ENCODE data around the gene ECHS1.

The ECHS1 gene

DNA sequence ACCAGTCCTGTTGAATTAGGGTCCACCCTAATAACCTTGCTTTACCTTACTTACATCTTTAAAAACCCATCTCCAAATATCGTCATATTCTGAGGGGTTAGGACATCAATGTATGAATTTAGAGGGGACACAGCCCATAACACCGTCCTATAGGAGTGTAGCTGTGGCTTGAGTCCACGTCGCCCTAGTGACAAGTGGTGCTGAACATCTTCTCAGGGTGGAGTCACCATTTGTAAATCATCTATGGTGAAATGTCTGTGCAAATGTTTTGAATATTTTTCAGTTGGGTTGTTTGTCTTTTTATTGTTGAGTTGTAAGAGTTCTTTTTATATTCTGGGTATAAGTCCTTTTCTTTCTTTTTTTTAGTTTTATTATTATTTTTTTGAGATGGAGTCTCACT, 31.2 kb downstream of the ECHS1 start:
- no peak for DNase-seq (ENCODE audit: low read depth in 2 of 2)

GRCh38 chr10:133339708-133340380, 33.3 kb downstream of the ECHS1 start:
- no peak for DNase-seq (ENCODE audit: low read depth in 2 of 2)

DNA sequence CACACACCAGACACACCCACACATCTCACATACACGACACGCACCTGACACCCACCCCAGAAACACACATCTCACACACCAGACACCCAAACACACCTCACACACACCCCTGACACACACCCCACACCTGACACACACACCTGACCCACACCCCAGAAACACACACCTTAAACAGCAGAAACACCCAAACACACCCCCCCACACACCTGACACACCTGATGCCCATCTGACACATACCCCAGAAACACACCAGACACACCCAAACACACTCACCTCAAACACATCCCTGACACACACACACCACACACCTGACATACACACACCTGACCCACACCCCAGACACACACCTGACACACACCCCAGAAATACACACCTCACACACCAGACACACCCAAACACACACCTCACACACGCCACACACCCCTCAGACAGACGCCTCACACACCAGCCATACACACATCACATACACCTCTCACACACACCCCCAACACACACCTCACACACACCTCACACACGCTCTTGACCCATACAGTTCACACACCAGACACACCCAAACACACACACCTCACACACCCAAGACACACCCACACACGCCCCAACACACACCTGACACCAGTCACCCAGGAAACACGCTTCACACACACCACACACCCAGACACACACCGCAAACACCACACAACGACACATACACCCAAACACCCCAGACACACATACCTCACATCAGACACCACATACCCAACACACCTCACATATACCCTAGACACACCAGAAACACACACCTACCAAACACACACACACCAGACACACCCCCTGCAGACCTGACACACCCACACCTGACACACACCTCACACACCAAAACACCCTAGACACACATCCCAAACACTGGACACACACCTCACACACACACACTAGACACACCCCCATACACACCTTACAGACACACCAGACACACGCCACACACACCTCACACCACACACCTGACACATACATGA, 34.8 kb downstream of the ECHS1 start:
- no peak for DNase-seq (ENCODE audit: low read depth in 2 of 2)

DNA sequence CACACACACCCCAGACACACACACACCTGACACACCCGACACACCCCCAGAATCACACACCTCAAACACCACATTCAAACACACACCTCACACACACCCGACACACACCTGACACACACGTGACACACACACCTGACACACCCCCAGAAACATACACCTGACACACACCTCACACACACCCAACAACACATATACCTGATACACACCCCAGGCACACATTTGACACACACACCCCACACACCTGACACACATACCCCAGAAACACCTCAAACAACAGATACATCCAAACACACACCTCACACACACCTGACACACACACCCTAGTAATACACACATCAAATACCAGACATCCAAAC, 35.8 kb downstream of the ECHS1 start:
- no peak for DNase-seq (ENCODE audit: low read depth in 2 of 2)

GRCh38 chr10:133336577-133337369, 36.4 kb downstream of the ECHS1 start, which contains the start of gene CALY:
Gene CALY, minus strand, starts transcription at chr10:133336896. Its CDS starts 7,907 bp downstream, at chr10:133328989.
- no peak for DNase-seq (ENCODE audit: low read depth in 2 of 2)

DNA sequence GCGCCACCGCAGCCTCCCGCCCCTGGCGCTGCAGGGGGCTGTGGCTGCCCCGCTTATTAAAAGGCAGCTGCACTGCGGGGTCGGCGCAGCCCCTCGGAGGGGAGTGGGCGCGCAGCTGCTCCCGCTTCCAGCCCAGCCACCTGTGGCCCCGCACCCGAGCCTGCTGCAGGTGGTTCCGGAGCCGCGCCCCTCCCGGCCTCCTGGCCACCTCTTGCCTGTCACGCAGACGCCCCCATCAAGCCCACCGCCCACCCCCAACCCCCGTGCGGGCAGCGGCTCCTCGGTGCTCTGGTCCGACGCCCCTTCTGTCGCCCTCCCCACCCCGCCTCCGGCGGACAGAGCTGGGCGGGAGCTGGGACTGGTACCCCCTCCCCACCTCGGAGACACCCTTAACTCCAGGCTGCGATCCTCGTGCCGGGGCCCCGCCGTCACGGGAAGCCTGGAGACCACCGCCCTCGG, 37.0 kb downstream of the ECHS1 start:
- no peak for DNase-seq (ENCODE audit: low read depth in 2 of 2)

DNA sequence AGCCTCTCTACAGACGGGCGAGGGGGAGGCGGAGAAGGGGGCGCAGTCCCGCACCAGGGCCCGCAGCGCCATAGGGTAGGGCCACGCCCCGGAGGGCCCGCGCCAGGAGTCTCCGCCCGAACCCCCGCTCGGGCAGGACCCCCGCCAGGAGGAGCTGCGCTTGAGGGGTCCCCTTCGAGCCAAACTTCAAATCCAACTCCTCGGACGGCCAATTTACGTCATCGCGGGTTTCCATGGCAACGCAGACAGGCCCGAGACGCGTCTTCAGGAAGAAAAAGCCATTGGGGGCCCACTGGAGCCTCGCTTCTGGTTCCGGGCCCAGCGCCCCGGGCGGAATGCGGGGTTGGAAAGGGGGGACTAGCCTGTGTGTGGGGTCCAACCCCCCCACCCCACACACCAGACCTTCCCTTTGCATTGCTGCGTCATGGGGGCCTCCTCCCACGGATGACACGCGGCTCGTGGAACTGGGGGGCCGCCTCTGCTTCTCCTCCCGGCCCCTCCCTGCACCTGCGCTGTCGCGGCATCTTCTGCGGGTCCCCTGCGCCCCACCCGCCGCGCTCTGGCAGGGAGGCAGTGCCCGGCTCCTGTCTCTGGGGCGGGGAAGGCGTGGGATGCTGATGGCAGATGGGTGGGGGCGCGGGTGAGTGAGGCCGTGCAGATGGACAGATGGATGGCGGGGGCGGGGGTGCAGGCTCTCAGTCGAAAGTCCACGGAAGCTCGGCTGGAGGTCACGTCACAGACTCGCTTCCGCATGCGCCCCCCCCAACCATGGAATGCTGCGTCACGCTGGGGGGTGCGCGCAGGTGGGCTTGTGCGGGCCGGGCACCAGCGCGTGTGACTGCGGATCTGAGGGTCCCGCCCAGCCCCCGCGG, 37.7 kb downstream of the ECHS1 start:
- no peak for DNase-seq (ENCODE audit: low read depth in 2 of 2)

DNA sequence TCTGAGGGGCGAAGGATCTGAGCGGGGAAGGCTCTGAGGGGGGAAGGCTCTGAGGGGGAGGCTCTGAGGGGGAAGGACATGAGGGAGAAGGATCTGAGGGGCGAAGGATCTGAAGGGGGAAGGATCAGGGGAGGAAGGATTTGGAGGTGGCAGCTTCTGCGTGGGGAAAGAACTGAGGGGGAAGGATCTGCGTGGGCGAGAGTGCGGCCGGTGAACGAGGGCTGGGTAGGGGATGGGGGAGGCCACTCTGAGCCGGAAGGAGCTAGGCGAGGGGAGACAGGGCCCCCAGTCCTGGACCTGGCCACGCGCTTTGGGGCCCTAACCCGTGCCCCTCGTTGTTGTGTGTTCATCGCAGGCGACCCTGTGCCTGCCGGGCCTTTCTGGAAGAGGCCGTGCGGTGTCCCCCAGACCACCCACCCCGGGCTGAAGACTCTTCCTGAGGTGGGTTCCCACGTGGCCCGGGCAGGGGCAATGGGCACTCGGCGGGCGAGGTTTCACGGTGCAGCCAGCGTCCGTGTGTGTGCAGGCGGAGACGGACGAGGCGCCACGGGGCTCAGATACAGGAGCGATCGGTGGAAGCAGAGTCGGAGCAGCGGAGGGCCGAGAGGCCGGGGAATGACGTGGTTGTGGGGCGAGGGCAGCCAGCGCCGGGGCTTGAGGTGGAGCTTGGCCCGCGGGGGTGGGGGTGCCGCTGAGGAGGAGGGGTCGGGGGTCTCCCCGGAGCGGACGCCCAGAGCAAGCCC, 38.5 kb downstream of the ECHS1 start:
- no peak for DNase-seq (ENCODE audit: low read depth in 2 of 2)

DNA sequence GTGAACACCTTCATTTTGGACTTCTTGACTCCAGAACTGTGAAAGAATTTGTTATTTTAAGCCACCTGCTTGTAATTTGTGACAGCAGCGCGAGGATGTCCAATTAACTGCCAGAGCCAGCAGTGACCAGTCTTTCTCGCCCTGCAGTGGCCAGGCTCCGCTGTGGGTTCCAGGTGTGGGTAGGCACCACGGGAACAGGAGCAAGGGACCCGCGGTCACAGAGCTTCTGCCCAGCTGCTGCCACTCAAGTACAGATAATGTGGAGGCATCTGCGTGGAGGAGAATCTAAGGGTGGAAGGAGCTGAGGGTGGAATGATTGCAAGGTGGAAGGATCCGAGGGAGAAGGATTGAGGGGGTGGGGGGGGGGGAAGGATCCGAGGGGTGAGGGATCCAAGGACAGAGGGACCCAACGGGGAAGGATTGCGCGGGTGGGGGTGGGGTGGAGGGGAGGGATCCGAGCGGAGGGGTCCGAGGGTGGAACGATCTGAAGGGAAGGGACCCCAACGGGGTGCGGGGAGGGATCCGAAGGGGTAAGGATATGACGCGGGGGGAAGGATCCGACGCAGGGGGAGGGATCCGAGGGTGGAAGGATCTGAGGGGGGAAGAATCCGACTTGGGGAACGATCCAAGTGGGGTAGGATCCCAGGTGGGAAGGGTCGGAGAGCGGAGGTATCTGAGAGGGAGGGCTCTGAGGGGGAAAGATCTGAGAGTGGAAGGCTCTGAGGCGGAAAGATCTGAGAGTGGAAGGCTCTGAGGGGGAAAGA, 40.0 kb downstream of the ECHS1 start:
- DNase-seq (ENCODE audit: low read depth in 2 of 2) = no peak

DNA sequence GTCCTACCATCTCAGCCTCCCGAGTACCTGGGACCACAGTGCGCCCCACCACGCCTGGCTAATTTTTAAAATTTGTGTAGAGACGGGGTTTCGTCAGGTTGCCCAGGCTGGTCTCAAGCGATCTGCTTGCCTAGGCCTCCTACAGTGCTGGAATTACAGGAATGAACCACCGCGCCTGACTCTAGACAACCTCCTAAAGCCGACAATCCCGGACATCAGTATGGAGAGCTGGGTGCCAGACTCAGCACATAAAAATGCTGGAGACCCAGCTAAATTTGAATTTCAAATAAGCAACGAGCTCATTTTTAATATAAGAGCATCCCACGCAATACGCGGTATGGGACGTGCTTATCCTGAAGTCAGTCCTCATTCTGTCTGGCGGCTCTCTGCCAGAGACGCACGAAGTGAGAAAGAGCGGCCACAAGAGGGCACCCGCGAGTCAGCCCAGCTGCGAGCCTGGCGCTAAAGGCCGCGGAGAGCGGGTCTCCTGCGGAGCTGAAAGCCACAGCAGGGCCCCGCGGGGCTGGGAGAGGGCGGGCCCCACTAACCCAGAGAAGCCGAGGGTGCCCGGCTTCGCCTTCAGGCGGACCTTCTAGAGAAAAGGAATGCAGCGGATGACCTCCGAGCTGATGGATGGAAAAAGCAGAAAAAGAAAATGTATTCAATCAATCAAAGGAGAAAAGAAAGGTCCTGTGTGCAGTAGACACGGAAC, 43.5 kb downstream of the ECHS1 start:
- peak; percentile 52 to 58 for DNase-seq (ENCODE audit: low read depth in 2 of 2)

DNA sequence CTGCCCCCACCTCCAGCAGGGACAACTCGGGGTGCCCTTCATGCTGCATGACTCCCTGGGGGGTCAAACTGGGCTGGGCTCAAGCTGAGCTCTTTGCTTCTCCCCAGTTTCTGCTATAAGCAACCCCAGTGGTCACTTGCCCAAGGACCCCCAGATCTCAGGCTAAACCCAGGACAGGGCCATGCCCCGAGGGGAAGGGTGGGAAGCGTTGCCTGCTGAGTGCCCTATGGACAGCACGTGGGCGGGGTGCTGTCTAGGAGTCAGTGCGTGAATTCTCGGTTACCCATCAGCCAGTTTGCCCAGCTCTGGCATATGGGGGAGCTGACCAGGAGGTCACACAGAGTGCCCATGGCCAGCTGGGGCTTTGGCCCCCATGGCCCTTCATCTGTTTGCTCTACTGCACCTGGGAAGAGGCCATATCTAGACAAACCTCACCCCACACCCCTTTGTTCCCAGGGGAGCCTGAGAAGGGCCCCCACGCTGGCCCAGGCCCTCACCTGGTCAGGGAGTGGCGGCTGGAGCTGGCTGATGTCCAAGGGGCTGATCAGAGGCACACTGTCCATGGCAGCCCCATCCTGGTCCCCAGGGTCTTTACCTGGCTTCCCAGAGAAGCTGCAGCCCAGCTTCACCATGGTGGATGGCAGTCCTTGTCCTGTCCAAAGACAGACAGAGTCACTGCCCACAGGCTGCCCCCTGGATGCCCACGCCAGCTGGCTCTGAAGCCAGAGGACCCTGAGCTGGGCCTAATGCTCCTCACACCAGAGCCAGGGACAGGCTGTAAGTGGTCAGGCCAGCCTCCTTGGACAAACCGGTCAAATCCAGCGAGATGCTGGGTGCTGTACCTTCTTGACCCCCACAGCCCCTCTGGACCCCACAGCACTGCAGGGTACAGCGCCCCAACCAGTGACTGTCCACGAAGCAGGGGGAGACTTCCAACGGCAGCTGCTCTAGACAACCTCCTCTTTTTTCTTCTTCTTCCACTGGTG, 44.5 kb downstream of the ECHS1 start:
- no peak for DNase-seq (ENCODE audit: low read depth in 2 of 2)

- no peak for DNase-seq (ENCODE audit: low read depth in 2 of 2)
These were observed 45.4 kb downstream of the ECHS1 start for GRCh38 chr10:133327651-133328357.

GRCh38 chr10:133326745-133327650, 46.2 kb downstream of the ECHS1 start:
- DNase-seq (ENCODE audit: low read depth in 2 of 2) = no peak

DNA sequence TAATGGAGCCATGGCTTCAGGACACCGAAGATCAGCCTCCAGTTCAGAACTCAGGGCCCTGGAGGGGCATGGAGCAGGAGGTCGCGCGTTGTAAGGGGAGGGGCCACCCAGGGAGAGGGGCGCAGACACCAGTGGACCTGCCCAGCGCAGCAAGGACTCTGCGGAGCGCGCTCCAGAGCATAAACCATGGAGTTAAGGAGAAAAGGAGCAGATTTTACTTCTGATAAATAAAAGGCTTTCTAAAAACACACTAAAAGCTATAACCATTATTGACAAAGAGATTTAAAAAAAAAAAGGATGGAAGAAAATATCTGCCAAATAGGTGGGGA, 47.0 kb downstream of the ECHS1 start:
- no peak for DNase-seq (ENCODE audit: low read depth in 2 of 2)

- no peak for DNase-seq (ENCODE audit: low read depth in 2 of 2)
These were observed 47.5 kb downstream of the ECHS1 start for GRCh38 chr10:133325440-133326222.
